ENCODE results near the gene OR51D1.

GRCh38 chr11:4662876-4663275, 25.6 kb downstream of the OR51D1 start:
- TF ChIP-seq MAX (IDR thresholded peaks at IDR 0.05): no peak
- no peak for TF ChIP-seq CTCF (IDR thresholded peaks at IDR 0.05; ENCODE audit: low read depth, low read length, missing input control)
- TF ChIP-seq SP1 (IDR thresholded peaks at IDR 0.05): no peak
- no peak for TF ChIP-seq RAD21 (IDR thresholded peaks at IDR 0.05)
- no peak for TF ChIP-seq TAF1 (conservative IDR thresholded peaks at IDR 0.05)
- TF ChIP-seq JUND (IDR thresholded peaks at IDR 0.05): no peak
- TF ChIP-seq YY1 (IDR thresholded peaks at IDR 0.05): no peak
- no peak for TF ChIP-seq REST (IDR thresholded peaks at IDR 0.05)
- no peak for TF ChIP-seq GABPA (IDR thresholded peaks at IDR 0.05 in 1 of 2, conservative IDR thresholded peaks at IDR 0.05 in 1 of 2)
- no peak for TF ChIP-seq FOXA1 (IDR thresholded peaks at IDR 0.05)
